ENCODE data around the gene NEURL4. TPM values are rescaled to one million over a fixed set of nuclear protein-coding genes. Genes with fewer than 3 reads are reported as not detected.

NEURL4 gene
- total RNA-seq, 1 donor from 2014 or later, result 23.3 TPM

DNA sequence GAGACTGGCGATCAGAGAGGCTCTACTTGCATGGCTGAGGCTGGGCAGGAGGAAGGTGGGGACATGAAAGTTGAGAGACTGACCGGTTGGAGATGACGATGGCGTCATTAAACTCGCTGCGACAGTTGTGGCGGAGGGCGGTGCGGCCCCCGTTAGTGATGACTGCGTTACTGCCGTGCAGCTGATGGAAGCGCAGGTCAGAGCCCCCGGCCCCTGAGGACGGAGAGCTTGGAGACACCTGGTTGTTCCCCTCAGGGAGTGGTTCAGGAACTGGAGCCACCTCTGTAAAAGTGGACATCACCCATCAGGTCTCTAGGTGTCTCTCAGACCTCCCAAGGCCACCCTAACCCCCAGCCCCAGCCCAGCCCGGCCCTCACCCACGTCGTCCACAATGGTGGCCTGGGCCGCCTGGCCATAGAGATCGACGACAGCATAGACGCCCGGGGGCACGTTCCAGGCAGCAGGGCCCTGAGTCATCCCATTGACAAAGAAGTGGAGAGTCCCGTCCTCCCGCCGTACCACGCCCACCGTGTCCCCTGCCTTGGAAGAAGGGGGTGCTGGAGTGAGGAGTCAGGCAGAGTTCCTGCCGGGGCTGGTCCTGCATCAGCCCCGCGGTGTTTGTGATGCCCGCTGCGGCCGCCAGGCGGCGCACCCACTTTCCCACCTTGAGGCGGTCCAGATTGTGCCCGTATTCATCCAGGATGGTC, 5.3 kb downstream of the NEURL4 start:
- peak; percentile 69 for DNase-seq

DNA sequence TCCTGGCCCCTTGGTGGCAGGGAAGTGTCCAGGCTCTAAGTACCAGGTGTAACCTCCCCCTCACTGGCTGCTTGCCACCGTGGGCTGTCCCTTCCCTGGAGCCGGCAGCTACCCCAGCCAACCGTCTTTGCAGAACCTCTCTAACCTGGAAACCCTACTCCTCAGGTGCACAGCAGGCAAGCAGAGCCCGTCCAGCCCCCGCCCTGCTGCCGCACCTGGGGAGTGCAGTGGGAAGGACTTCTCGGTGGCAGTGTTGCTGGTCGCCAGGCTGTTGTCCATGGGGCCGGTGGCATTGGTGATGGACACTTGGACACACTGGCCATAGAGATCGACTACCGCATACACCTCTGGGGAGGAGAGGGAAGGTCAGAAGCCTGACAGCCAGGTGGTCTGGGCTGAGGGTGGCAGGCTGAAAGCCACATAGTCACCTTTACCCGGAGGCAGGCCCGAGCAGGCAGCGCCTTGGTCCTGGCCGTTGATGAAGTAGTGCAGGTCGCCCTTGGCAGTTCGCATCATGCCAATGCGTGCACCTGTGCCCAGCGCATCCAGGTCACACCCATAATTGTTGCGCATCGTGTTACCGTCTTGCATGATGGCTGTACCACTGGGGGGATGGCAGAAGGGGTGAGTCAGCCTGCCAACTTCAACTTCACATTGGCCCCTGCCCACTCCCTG, 6.5 kb downstream of the NEURL4 start:
- DNase-seq, result no peak

DNA sequence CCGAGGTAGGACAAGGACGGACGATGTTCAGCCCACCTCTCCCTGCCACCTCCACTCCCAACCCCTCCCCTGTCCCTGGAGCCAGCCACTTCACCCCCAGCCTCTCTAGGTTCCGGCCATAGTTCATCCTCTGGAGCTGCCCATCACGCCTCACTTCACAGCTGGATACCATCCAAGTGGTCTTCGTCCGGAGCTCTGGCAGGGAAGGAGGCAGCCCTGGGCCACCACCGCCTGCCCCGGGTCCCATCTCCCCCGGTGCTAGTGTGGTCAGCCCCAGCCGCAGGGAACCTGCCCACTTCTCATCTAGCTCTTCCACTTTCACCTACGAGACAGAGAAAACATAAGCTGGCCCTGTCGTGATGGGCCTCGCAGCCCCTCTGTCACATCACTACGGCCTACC, 7.7 kb downstream of the NEURL4 start:
- no peak for DNase-seq

DNA sequence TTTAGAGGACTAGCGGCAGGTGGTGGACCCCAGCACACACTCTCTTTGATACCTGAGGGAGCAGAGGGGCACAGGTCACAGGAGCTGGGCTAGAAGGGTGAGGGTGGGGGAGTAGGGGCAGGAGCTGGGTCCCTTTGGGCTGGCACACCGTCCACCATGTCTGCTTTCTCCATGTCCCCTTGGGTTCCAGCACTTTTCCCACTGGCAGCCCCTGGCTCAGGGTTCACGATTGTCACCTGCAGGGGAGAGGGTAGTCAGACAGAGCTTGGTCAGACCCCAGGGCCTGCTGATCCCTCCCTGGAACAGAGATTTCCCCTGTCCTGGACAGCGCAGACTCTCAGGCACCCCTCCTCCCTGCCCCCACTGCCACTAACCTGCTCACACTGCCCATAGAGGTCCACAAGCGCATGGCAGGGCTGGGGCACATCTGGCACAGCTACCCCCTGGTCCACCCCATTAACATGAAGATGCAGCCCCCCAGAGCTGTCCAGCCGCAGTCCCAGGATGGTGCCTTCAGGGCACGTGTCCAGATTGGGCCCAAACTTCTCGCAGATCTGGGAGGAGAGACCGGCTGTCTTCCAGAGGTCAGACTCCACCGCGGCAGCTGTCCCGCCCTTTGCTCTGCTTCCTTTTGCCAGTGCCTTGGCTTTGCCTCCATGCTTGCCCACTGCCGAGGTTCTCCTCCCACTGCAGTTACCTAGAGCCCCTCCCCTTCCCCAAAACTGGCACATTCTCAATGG, 10.8 kb downstream of the NEURL4 start:
- no peak for DNase-seq

DNA sequence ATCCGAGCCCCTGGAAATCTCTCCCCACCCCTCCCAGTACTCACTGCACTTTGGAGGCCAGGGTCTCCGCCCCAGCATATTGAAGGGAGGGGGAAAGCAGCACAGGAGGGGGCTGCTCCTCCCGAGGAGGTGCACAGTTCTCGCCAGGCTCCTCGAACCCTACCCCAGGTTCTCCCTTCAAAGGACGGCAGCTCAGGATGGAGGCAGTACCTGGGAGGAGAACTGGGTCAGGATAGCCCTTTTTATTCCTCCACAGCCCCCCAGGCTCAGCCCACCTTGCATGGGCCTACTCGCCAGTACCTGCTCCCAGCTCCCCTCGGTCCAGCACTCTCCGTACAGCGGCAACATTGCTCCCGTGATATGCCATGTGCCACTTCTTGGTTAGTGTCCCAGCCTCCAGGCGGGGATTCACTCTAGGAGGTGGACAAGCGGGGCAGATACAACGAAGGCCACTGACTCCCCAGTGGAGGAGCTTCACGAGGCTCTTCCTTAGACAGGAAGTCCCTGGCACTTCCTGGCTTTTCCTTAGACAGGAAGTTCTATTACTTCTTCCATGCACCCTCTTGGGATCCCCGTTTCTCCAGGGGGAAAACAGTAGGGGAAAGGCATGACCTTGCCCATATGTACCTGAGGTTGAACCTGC, 11.9 kb downstream of the NEURL4 start:
- no peak for DNase-seq

DNA sequence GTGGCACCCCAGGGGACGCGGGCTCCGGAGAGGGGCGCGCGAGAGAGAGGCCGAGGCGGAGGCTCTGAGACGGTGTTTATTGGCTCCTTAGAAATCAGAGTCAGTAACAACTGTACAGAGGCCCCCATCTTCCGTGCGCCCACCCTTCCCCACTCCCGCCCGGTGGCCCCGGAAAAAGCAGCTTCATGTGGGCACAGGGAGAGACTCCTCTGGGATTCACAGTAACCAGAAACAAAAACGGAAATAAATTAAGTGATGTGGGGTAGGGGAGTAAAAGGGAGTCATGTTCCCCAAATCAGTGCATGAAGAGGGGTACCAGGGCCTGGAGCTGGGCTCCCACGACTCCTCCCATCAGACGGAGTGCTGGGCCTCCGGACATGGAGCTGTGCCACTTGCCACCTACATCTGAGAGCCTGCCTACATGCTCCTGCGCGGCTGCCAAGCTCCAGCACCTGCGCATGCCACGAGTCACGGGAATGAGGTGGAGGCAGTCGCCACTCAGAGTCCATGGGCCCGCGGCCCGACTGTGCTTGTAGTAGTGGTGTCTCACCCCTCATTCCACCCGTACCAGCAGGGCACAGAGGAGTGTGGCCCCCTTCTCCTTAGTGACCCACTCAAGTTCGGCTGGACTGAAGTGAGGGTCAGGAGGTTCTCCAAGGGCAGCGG, 13.4 kb downstream of the NEURL4 start:
- no peak for DNase-seq

DNA sequence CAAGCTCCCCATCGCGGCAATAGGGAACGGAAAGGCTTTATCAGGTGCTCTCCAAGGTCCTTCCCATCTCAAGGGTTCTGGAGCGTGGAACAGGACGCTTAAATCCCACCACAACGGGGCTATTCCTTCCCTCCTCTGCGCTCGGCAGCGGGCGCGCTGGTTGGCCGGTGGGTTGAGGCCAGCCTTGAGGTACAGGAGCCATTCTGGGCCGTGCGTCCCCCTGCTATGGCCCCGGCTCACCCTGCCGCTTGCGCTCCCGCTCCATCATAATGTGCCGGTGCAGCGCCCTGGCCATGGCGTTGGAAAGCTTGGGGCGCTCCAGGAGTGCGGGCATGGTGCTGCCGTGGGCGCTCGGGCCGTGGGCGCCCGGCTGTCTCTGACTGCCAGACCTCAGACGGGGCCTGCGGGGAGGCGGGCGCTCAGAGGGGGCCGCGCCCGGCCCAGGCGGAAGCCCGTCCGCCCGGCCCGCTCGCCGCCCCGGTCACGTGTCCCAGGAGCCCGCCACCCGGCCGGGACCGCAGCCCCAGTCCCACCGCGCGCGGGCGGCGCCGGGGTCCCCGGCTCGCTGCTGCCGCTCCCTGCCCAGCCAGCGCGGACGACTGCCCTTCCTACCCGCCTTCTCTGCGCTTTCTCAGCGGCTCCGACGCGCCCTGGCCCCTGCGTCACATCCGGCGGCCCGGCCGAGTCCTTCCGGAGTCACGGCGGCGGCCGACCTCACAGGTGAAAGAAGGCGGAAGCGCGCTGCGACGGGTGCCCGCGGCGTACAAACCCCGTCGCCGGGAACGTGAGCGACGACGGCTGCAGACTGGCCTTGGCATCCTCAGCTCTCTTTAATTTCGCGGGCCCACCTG, 14.2 kb downstream of the NEURL4 start, which contains the start of gene GPS2:
Gene GPS2, minus strand, starts transcription at position 642 of the 851 bp plus-strand sequence. Its CDS starts 308 bp downstream, at position 334.
- DNase-seq, result peak; percentile 91

DNA sequence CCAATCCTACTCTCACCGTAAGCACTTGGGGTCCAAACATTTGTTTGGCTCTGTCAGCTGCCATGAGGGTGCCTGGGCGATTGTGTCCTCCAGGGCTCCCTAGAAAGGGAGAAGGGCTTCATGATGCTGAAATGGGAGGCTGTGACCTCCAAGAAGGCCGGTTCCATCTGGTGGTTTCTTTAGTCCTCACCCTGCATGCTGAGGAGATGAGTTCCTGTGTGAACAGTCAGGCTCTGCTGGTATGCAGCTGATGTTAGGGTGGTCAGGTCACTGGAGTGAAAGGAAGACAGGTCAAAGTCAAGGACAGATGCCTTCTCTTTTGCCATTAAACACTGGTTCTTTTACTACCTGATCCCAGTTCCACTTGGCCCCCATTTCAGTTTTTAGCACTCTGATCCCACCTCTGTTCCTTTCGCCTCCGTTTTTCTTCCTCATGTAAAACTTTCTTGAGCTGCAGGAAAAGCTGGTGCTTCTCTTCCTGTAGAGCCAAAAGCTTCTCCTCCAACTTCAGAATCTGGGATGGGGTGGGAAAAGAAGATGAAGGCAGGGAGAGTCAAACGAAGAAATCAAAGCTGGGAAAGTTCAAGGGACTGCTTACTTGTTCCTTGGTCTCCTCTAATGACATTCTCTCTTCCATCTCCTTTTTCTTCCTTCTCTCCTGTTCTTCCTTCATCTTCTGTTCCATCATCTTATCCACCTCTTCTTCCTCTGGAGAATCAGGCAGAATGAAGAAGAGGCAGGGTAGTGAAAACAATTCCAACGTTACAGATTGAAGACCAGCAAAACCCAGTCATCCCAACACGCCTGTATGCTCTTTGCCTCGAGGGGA, 15.0 kb downstream of the NEURL4 start:
- no peak for DNase-seq

DNA sequence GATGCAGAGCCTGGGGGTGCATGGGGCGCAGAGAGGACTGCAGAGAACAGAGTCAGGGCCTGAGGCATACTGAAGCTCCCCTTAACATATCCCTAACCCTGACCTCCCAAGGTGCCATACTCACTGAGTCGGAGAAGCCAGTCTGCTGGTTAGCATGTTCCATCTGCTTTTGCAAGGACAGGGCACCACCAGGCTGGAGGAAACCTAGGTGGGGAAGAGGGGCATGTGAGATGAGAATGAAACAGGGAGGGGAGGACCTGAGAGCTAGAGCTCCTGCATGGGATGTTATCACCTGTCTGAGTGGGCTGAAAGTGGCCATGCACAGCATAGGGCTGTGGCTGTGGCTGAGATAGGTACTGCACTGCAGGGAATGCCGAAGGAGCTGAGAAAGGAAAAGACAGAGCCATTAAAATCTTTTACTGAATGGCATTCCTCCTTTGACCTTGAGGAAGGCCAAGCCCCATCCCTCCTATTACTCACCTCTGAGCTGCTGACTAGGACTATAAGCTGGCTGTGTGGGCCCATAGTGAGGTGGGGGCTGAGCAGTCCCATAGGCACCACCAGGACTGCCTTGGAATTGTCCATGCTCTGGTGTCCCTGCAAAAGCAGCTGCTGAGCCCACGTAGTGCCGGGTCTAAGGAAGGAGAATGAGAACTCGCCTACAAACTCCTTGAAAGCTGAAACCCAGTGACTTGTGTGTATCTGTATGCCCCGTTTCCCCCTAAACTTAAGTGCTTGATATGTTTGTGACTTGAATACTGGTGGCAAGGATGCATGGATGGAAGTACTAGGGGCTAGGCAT, 15.8 kb downstream of the NEURL4 start:
- no peak for DNase-seq

DNA sequence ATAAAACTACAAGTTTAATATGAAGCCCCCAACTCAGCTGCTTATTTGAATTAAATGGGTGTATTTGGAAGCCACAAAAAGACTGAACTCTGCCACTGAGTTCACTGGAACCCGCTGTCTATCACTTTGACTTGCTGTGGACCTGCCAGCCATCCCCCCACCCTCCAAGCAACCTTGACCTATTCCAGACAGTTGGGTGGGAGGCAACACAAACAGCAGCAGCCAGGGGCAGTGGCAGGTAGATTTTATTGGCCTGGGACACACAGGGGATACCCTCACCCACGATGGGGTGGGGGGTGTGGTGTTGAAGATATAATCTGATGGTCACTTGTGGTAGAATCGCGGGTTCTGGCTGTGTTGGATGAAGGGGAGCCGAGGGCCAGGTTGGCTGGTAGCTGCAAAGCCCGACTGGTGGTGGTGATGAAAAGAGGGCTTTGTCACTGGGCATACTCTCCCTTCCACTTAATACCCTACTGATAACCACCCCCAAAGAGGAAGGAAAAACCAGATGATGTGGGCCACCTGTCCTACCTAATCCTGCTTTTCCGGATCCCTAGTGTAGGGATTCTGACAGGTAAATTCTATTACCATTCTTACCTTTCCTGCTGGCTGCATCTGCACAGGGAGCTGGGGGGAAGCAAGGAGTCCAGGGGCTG, 16.6 kb downstream of the NEURL4 start:
- DNase-seq, result no peak

DNA sequence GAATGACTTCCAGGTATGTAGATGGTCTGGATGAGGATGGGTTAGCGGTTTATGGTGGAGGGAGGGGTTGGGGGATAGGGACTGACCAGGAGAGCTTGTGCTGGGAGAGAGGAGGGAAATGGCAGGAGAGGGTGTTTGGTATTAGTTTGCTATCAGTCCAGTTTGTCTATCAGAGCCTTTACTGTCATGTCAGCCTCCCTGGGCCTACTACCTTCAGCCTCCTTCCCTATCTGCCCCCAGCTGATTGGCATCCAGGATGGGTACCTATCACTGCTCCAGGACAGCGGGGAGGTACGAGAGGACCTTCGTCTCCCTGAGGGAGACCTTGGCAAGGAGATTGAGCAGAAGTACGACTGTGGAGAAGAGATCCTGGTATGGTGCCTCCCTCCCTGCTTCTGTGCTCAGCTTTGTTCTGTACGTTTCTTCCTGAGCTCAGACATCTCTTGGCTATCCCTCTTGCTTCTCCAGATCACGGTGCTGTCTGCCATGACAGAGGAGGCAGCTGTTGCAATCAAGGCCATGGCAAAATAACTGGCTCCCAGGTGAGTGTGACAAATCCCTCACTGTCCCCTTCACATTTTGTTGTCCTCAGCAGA, 17.9 kb downstream of the NEURL4 start:
- no peak for DNase-seq

DNA sequence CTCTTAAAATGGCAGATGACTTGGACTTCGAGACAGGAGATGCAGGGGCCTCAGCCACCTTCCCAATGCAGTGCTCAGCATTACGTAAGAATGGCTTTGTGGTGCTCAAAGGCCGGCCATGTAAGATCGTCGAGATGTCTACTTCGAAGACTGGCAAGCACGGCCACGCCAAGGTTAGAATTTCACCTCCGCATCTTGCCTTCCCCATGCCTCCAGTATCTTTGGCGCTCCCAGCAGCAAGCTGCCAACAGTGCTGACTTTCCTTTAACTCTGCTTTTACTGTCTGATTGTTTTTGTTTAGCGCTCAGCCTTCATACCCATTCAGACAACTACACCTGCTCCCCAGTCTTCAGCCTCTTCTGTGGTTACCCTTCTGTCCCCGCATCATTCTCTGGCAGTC, 19.5 kb downstream of the NEURL4 start:
- DNase-seq, result no peak

DNA sequence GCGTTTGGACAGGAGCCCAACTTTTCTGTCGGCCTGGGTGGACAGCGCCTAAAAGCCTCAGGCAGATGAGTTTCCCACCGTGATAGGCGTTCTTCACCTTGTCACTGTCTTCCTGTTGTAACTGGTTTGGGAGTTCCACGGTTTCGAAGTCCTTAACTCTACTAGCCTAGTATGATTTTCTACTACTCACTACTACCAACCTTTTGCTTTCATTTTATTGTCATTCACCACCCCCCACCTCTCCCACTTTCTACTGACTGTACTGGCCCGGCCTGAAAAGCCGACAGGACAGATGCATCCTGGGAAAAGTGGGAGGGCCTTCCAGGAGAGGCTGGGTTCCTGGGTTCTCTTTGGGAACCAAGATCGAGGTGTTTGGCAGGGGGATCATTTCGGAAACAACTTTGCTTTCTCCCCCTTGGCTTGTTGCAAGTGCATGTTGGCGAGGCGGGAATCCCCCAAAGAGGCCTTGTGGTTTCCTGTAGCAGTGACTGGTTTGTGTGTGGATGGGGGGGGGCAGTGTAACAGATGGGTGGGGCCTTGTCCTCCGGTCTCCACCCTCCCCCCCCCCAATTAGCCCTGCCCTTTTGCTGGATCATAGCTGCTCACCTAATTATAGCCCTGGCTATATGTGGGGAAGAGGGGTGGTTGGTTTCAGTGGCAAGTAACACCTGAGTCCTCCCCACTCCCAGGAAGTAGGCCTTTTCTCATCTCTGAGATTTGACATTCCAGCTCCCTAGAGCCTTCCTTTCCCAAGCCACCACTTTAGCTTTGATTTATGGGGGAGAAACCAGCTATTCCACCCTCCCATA, 20.3 kb downstream of the NEURL4 start:
- peak; percentile 83 for DNase-seq

DNA sequence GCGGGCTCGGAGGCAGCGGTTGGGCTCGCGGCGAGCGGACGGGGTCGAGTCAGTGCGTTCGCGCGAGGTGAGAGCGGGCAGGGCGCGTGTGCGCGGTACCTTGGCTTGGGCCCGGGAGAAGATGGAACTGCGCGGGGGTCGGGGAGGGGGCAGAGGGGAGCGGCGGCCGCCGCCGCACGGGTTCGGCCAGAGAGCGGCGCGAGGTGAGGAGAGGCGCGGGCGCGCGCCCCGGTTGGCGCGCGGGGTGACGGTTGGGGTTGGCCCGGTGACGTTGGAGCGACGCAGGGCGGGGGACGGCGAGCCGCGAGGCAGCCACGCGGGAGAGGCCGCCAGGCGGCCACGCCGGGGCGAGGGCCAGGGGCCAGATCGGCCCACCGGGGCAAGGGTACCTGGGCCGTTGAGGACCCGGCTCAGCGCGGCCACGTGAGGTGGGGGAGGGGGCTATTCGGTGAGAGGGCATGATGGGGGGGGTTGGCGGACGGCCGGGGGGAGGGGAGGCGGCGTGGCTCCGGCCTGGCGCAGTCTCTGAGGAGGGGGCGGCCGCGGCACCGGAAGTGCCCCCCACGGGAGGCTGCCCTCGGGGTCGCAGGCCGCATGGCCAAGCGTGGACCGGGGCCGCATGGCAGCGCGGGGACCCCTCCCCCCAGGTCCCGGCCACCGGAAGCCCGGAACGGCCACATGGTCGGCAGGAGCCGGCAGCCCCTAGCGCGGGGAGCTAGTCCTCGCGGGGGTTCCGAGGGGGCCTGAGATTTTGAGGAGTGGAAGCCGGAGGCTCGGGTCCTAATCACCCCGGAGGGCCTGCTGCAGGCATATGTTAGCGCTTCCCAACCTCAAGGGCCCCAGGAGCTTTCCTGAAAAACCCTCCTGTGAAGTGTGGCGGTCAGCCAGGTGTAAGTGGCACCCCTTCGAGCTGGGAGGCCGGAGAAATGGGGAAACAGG, 21.2 kb downstream of the NEURL4 start:
- DNase-seq, result peak; percentile 54

DNA sequence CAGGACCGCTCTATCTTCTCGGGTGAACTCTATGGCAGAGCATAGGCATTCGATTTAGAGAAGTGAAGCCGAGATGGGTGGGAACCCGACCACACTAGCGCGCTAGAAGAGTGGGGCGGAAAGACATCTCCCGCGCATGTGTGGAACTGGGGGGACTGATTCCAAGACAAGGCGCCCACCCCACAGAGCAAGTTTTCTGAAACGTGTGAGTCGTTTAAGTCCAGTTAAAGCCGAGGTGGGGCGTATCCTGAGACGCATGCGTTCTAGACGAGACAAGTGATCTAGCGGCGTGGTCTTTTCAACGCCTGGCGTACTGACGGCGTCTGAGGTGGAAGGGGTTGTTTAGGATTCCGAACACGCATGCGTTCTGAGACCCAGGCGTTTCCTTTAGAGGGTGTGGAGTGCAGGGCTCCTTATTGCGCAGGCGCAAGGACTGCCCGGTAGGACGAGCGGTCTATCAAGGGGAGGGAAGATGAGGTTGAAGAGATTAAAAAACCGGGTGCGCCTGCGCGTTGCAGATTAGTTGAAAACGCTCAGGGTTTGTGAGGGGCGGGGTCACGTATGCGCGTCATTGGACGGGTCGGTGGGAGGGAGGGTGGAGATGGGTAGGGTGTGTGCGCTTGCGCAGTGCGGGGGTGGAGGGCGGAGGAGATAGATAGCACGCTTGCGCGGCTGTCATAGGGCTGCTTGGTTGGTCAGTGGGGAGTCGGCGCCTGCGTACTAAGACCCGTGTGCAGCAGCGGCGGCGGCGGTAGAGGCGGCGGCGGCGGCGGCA, 22.0 kb downstream of the NEURL4 start, which contains the start of gene EIF5A:
Gene EIF5A, plus strand, starts transcription at position 718 of the 775 bp plus-strand sequence. CDS start 2,008 bp downstream, outside the sequence.
- DNase-seq, result peak; percentile 100

DNA sequence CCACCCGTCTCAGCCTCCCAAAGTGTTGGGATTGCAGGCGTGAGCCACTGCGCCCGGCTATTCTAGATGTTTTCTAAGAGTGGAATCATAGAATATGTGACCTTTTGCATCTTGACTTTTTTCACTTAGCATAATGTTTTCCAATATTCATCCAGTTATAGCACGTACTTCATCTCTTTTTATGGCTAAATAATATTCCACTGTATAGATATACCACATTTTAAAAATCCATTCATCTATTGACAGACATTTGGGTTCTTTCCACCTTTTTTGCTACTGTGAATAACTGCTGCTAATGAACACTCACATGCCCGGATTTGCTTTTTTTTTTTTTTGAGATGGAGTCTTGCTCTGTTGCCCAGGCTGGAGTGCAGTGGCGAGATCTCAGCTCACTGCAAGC, 25.0 kb downstream of the NEURL4 start:
- no peak for DNase-seq
